ENCODE results near the gene NEMP1.

The NEMP1 gene, protein sequence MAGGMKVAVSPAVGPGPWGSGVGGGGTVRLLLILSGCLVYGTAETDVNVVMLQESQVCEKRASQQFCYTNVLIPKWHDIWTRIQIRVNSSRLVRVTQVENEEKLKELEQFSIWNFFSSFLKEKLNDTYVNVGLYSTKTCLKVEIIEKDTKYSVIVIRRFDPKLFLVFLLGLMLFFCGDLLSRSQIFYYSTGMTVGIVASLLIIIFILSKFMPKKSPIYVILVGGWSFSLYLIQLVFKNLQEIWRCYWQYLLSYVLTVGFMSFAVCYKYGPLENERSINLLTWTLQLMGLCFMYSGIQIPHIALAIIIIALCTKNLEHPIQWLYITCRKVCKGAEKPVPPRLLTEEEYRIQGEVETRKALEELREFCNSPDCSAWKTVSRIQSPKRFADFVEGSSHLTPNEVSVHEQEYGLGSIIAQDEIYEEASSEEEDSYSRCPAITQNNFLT

DNA sequence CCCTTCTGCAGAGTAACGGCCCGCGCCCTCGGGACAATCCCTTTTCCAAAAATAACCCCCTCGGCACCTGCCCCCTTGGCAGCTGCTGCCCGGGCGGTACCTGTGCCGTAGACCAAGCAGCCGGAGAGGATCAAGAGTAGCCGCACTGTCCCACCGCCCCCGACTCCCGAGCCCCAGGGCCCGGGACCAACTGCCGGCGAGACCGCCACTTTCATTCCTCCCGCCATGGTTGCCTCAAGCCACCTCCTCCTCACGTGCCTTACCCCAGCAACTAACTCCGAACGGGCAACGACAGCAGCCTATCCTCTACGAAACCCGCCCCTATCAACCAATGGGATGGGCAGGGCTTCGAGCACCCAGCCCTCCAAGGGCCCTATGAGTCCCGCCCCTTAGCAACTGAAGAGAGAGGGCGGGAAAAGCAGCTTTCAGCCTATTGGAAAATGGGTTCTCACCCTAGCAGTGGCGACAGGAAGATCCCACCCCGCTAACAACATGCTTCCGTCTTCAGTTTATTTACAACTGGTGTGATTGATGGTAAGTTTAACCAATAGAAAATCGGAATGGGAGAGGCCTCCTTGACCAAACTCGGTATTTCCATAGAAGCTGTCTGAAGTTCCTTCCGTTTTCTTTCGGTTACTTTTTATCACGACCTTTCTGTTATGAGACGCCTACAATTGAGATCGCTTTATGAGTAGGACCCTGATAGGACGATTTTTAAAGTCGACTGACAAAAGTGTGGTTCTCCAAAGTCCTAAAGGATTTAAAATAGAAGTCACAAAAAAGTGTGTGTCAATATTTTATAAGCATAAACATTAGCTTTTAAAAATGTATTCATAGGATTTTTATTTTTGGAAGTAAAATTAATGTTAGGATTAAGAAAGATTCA is at the start of gene NEMP1:
TSS of gene NEMP1 (minus strand) at position 273 of the 886 bp plus-strand sequence. CDS start at position 227, 46 bp downstream.
- H3K27me3 ChIP-seq = no peaks in the 10 kb centered on the region
- TF ChIP-seq, protein P1, sequence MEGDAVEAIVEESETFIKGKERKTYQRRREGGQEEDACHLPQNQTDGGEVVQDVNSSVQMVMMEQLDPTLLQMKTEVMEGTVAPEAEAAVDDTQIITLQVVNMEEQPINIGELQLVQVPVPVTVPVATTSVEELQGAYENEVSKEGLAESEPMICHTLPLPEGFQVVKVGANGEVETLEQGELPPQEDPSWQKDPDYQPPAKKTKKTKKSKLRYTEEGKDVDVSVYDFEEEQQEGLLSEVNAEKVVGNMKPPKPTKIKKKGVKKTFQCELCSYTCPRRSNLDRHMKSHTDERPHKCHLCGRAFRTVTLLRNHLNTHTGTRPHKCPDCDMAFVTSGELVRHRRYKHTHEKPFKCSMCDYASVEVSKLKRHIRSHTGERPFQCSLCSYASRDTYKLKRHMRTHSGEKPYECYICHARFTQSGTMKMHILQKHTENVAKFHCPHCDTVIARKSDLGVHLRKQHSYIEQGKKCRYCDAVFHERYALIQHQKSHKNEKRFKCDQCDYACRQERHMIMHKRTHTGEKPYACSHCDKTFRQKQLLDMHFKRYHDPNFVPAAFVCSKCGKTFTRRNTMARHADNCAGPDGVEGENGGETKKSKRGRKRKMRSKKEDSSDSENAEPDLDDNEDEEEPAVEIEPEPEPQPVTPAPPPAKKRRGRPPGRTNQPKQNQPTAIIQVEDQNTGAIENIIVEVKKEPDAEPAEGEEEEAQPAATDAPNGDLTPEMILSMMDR (IDR thresholded peaks at IDR 0.05) = peak; percentile 28
- no peaks in the 10 kb centered on the region for H3K9me3 ChIP-seq
- no peaks in the 10 kb centered on the region for H3K36me3 ChIP-seq
- H3K4me3 ChIP-seq (ENCODE audit: low read depth in 1 of 2, low read length in 1 of 2) = peak within 1 kb of the TSS; percentile 84 to 86
- peaks cover 16 to 19% of the 10 kb centered on the region in 2 experiments for H3K4me1 ChIP-seq (ENCODE audit: control insufficient read depth in 1 of 2, insufficient read depth in 1 of 2, low read depth in 1 of 2, low read length in 1 of 2)
- peak within 1 kb of the TSS; percentile 94 for H3K27ac ChIP-seq

DNA sequence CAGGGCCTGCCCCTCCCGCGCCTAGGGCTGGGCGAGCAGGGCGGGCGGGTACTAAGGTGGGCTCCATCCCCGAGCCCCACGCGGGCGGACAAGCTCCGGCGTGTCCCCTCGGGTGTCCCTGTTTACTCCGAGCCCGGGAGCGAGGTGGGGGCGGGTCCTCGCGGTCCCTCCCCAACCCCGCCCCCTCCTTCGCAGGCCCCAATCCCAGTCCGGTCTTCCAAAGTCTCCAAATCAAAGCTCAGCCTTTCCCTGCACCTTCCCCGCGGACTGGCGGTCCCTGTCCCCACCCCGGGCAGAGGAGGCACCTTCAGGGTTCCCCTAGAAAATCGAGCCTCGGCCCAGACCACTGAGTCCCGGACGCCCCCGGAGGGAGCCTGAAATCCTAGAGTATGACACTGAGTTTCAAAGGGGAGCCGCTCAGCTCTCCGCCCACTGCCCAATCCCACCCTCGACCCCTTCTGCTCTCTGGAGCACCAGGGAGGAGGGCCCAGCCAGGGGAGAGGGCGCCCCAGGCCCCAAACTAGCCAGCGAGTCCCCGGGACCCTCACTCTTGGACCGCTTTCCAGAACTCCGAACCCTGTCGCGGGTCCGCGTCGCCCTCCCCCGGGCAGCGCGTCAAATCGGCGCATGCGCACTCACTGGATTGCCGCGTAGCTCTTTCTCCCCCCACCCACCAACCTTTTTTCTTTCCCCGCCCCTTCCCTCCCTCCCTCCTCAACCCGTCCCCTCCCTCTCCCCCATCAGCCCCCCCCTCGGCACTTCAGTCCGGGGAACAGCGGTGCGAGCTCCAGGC is 49.3 kb upstream of the NEMP1 start, which contains the start of gene LRP1:
TSS of gene LRP1 (plus strand) at position 758 of the 793 bp plus-strand sequence. CDS start 482 bp downstream, outside the sequence.
- Histone ChIP-seq H3K27me3 (peaks cover 100% of the 10 kb centered on the region), H3K9me3 (no peaks in the 10 kb centered on the region), H3K4me3 (ENCODE audit: low read depth in 1 of 2, low read length in 1 of 2) (peak within 1 kb of the TSS; percentile 47 to 55), H3K36me3 (no peaks in the 10 kb centered on the region), H3K27ac (no peak within 1 kb of the TSS), H3K4me1 (ENCODE audit: control insufficient read depth in 1 of 2, insufficient read depth in 1 of 2, low read depth in 1 of 2, low read length in 1 of 2) (peaks cover 2 to 13% of the 10 kb centered on the region in 2 experiments)
- TF ChIP-seq, protein P1 (IDR thresholded peaks at IDR 0.05) = no peak

DNA sequence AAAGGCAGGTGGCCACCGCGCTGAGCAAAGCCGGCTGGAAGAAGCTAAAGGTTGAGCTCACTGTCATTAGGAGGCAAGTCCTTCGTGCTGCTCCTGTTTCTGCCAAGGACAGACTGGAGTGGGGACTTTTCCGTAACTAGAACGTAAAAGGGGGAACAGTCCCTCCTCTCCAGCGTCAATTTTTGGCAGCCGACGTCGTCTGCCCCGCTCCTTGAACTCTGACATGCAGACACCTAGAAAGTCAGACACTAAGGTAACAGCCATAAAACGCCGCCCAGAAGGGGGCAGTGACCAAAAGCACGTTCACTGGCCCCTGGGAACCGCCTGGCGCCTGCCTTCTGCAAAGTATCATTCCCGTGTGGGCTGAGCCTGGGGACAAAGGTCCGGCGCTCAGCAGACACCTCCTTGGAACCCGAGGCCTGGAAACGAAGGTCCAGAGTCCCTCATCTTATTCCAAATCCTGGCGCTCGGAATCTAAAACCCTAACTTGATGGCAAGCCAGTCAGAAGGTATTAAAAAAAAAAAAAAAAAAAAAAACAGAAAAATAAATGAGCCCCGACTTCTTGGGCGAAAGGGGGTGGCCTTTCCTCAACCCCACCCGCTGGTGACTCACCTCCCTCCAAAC is 48.6 kb upstream of the NEMP1 start:
- H3K4me3 ChIP-seq (ENCODE audit: low read depth in 1 of 2, low read length in 1 of 2) = peak overlapping the region in 1 of 2 experiments; percentile 55
- no peaks in the 10 kb centered on the region for H3K9me3 ChIP-seq
- peaks cover 2 to 13% of the 10 kb centered on the region in 2 experiments for H3K4me1 ChIP-seq (ENCODE audit: control insufficient read depth in 1 of 2, insufficient read depth in 1 of 2, low read depth in 1 of 2, low read length in 1 of 2)
- no peaks in the 10 kb centered on the region for H3K36me3 ChIP-seq
- no peak overlapping the region for H3K27ac ChIP-seq
- peaks cover 100% of the 10 kb centered on the region for H3K27me3 ChIP-seq
- TF ChIP-seq, protein P1 (IDR thresholded peaks at IDR 0.05) = no peak

DNA sequence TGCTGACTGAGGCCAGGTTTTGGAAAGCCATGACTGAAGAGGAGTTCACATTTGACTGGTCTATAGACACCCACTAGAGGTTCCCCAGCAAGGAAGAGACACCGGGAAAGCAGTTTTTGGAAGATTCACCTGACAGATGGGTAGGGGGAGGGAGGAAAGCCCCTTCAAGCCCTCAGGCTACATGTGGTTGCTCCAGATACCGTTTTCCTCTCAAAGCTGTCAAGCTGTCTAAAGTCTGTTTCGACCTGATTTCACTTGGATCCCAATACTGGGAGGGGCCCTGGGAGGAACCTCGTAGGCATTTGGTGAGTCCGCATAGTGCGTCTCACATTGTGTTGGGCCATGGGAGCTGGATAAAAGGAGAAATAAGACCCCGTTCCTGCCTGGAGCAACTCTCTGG is 48.0 kb upstream of the NEMP1 start:
- peaks cover 95% of the 10 kb centered on the region for H3K27me3 ChIP-seq
- TF ChIP-seq, protein P1 (IDR thresholded peaks at IDR 0.05) = no peak

More for the DNA sequence above, 48.0 kb upstream of the NEMP1 start:
- H3K4me1 ChIP-seq (ENCODE audit: control insufficient read depth in 1 of 2, insufficient read depth in 1 of 2, low read depth in 1 of 2, low read length in 1 of 2) = peaks cover 2 to 13% of the 10 kb centered on the region in 2 experiments
- no peaks in the 10 kb centered on the region for H3K9me3 ChIP-seq
- H3K4me3 ChIP-seq (ENCODE audit: low read depth in 1 of 2, low read length in 1 of 2) = no peak overlapping the region
- no peak overlapping the region for H3K27ac ChIP-seq
- no peaks in the 10 kb centered on the region for H3K36me3 ChIP-seq

Measured in neutrophil (primary cell).